GM19372 (cell line): Measurements from ENCODE around the gene HVCN1.
"Not testable (repeated sequence)": the region's sequence is repeated elsewhere in the genome, so short reads cannot be mapped to it uniquely, and the experiment has no call there.

Experiments
- ATAC-seq: cut with Tn5 transposase; IDR thresholded peaks from one replicate; pipeline ENCODE4 v1.9.1; 2021; ENCODE audit warnings: mild to moderate bottlenecking, low read depth, moderate library complexity; ENCODE audit not compliant: unreplicated experiment

HVCN1 gene

DNA sequence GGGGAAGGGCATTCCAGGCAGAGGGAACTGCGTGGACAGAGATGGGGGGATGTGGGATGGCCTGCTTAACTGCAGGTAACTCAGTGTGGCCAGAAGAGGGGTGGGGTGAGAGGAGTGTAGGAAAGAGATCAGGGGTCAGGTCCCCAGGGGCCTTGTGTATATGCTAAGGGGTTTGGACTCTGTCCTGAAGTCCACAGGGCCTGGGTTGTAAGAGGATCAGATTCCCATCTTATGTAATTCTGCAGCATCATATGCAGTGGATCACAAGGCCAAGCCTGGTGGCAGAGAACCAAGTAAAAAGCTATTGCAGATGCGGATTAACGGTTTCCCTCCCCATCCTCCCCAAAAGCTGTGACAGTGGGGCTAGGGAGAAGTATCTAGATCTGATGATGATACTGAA, 66.3 kb downstream of the HVCN1 start:
- ATAC-seq: no peak

DNA sequence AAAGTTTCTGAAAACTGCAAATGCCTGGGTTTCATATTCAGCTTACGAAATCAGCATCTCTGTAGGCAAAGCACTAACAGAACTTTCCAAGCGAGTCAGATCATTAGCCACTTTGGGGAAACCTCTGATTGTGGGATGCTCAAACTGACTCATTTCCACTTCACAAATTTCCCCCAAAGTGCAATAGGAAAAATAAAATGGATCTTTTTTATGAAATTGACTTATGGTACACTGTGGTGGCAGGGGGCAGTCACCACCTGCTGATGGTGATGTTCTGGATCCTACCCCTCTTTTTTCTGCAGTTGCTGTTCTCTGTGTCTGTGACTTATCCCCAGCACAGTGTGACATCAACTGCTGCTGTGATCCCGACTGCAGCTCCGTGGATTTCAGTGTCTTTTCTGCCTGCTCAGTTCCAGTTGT, 69.4 kb downstream of the HVCN1 start:
- ATAC-seq: no peak

DNA sequence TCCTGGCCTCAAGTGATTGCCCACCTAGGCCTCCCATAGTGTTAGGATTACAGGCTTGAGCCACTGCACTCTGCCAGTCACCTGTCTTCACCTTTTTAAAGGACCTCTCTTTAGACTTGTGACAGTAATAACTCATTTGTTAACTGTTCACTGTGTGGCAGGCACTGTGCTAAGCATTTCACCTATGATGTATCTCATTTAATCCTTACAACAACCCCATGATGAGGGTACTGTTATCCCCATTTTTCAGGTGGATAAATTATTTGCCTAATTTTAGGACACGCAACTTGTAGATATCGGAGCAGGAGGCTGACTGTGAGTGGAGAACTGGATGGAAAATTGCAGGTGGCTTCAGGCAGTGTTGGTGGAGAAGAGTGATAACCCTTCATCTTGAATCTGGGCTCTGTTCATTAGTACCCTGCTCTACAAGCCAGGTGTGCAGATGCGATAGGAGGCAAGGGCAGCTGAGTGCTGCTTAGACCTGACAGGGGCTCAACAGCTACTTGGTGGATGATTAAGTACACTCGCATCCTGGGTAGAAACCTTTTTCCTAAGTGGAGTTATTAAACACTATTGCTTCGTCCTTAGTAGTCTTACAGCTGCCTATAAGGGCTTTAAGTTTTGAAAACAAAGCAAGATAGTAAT, 72.3 kb downstream of the HVCN1 start:
- no peak for ATAC-seq

DNA sequence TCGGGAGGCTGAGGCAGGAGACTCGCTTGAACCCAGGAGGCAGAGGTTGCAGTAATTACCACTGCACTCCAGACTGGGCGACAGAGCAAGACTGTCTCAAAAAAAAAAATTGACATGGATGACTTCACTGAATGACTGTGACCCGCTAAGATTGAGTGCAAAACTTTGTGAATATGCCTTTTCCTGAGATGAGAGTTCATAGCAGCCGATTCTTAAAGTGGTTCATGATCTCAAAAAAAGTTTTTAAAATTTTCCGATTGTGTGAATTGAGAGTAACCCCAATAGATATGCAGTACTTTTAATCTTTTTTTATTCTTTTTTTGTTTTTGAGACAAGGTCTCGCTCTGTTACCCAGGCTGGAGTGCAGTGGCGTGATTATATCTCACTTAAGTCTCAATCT, 73.7 kb downstream of the HVCN1 start:
- no peak for ATAC-seq

- ATAC-seq: peak; percentile 93
Measured at GRCh38 chr12:110613771-110614684, 74.9 kb downstream of the HVCN1 start, which contains the start of gene TCTN1. TCTN1 (plus strand) TSS chr12:110614129; CDS start chr12:110614183, 54 bp downstream.

DNA sequence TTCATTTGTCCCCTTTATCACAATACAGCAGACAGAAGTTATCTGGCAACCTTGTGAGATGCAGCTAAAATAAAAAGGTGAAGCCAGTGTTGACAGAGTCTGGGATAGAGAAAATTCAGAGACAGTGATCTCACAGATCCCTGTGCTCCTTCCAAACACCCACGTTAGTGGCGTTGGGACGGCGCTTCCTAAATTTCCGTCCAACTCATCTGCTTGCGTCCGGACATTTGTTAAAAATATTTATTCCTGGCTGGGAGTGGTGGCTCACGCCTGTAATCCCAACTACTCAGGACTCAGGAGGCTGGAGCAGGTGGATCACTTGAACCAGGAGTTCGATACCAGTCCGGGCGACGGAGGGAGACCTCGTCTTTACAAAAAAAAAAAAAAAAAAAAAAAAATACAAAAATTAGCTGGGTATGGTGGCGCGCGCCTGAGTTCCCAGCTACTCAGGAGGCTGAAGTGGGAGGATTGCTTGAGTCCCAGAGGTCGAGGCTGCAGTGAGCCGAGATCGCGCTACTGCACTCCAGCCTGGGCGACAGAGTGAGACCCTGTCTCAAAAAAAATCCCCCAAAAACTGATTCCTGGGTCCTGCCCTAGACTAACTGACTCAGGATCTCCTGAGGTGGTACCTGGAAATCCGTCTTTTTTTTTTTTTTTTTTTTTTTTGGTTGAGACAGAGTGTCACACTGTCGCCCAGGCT, 75.7 kb downstream of the HVCN1 start:
- ATAC-seq: no peak

GRCh38 chr12:110606253-110606611, 82.7 kb downstream of the HVCN1 start:
- no peak for ATAC-seq

DNA sequence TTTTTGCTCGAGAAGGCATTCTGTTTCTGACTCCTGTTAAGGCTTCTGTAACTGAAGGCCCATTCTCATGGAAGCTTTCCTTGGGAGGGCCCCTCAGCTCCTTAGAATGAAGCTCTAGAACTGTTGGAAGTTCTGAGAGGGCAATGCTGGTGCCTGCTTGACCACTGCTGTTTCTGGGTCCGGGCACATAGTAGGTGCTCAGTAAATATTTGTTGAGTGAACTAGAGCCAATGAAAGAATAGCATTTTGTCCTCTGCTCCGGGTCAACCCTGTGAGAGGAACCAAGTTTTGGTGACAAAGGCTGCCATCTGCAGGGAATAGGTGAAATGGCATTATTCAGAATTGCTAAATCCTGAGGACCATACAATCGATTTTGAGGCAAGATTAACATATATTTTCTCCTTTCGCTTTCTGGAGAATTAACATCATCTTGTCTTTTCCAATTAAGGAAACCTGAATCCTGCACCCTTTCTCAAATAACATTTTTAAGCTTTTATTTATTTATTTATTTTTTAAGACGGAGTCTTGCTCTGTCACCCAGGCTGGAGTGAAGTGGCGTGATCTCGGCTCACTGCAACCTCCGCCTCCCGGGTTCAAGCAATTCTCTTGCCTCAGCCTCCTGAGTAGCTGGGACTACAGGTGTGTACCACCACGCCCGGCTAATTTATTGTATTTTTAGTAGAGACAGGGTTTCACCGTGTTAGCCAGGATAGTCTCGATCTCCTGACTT, 86.7 kb downstream of the HVCN1 start:
- ATAC-seq: not testable (repeated sequence)

- no peak for ATAC-seq
Measured at GRCh38 chr12:110600254-110600653, 88.7 kb downstream of the HVCN1 start.

GRCh38 chr12:110599334-110599733, 89.6 kb downstream of the HVCN1 start:
- ATAC-seq: no peak
